IMR-90 (cell line): ENCODE measurements around the gene ZNF580. TPM values are rescaled to one million over a fixed set of nuclear protein-coding genes. Genes with fewer than 3 reads are reported as not detected.

Experiments
- ATAC-seq: fragments of 200-7000 bp; cut with Tn5 transposase; 2 replicates; pipeline ENCODE4 v1.9.1; 2020; ENCODE audit warnings: low read depth, mild to moderate bottlenecking, moderate library complexity
- BruUV-seq: library from RNA; stranded (reverse); fragments of 400-500 nt; replicated peaks from 2 replicates; lab custom pipeline; 2021; lab: Mats Ljungman, UMichigan
- CTCF ChIA-PET: fragments of 300-600 bp; formaldehyde crosslinking; extraction: SDS; loops from one replicate; lab custom pipeline; 2021; ENCODE audit warnings: antibody characterized with exemption; lab: Yijun Ruan, JAX
- POLR2A ChIA-PET: fragments of 300-600 bp; sonication (Branson Sonifier 250); formaldehyde crosslinking; loops from one replicate; lab custom pipeline; 2022; ENCODE audit warnings: antibody characterized with exemption; ENCODE audit not compliant: unreplicated experiment; lab: Charles Lee
- DNase-seq: peaks from one replicate; pipeline ENCODE4 v3.0.0; 2013
- H2AFZ ChIP-seq: replicated peaks from 2 replicates; pipeline ENCODE3; 2013; ENCODE audit warnings: low read length, mild to moderate bottlenecking; ENCODE audit not compliant: poor library complexity
- H2AK5ac ChIP-seq: 2 replicates; pipeline ENCODE4 v1.6.1; 2013; ENCODE audit warnings: low read depth, low read length, inconsistent platforms
- H2AK9ac ChIP-seq: replicated peaks from 2 replicates; pipeline ENCODE3; 2013; ENCODE audit warnings: mild to moderate bottlenecking, low read depth, low read length, moderate library complexity; ENCODE audit not compliant: poor library complexity
- H2BK120ac ChIP-seq: 2 replicates; pipeline ENCODE4 v1.6.1; 2013; ENCODE audit warnings: low read depth, low read length, inconsistent platforms
- H2BK15ac ChIP-seq: 3 replicates; pipeline ENCODE4 v1.6.1; 2013; ENCODE audit warnings: low read depth, low read length, inconsistent platforms
- H2BK20ac ChIP-seq: 2 replicates; pipeline ENCODE4 v1.6.1; 2013; ENCODE audit warnings: low read depth, mild to moderate bottlenecking, inconsistent platforms, low read length, moderate library complexity
- H2BK5ac ChIP-seq: 2 replicates; pipeline ENCODE4 v1.6.1; 2013; ENCODE audit warnings: mild to moderate bottlenecking, low read depth, low read length, inconsistent platforms; ENCODE audit not compliant: poor library complexity, severe bottlenecking
- H3K14ac ChIP-seq: replicated peaks from 2 replicates; pipeline ENCODE4 v1.6.1; 2013; ENCODE audit warnings: low read depth, low read length, inconsistent platforms
- H3K18ac ChIP-seq: 2 replicates; pipeline ENCODE4 v1.6.1; 2013; ENCODE audit warnings: low read depth, low read length, control low read depth
- H3K23ac ChIP-seq: 2 replicates; pipeline ENCODE4 v1.6.1; 2013; ENCODE audit warnings: low read depth, low read length, inconsistent platforms
- H3K27ac ChIP-seq: 2 replicates; pipeline ENCODE4 v1.5.1; 2013; ENCODE audit warnings: mild to moderate bottlenecking, control low read depth, low read length; ENCODE audit not compliant: insufficient read depth
- H3K27me3 ChIP-seq: 2 replicates; pipeline ENCODE4 v1.6.1; 2013; ENCODE audit warnings: low read length; ENCODE audit not compliant: control insufficient read depth, insufficient read depth
- H3K36me3 ChIP-seq: 2 replicates; pipeline ENCODE4 v1.6.1; 2013; ENCODE audit warnings: low read length, mixed read lengths; ENCODE audit not compliant: control insufficient read depth, insufficient read depth
- H3K4ac ChIP-seq: 2 replicates; pipeline ENCODE4 v1.6.1; 2013; ENCODE audit warnings: low read depth, low read length, inconsistent platforms
- H3K4me1 ChIP-seq: 2 replicates; pipeline ENCODE4 v1.6.1; 2013; ENCODE audit warnings: low read length, mixed read lengths; ENCODE audit not compliant: control insufficient read depth, insufficient read depth
- H3K4me2 ChIP-seq: 2 replicates; pipeline ENCODE4 v1.6.1; 2013; ENCODE audit warnings: low read depth, mild to moderate bottlenecking, control low read depth, low read length, moderate library complexity
- H3K4me3 ChIP-seq: 2 replicates; pipeline ENCODE4 v1.5.1; 2013; ENCODE audit warnings: low read depth, mild to moderate bottlenecking, control low read depth, low read length, moderate library complexity; ENCODE audit not compliant: insufficient read depth
- H3K56ac ChIP-seq: 2 replicates; pipeline ENCODE4 v1.6.1; 2013; ENCODE audit warnings: low read length, inconsistent platforms; ENCODE audit not compliant: insufficient read depth; ENCODE audit errors: extremely low read depth
- H3K79me1 ChIP-seq, 2 experiments: 2 replicates each; pipeline ENCODE4 v1.6.1; 2013; ENCODE audit warnings: low read length in 2 of 2, inconsistent platforms in 1 of 2, low read depth in 1 of 2
- H3K9ac ChIP-seq: 2 replicates; pipeline ENCODE4 v1.6.1; 2013; ENCODE audit warnings: low read depth, low read length, control low read depth
- H3K9me1 ChIP-seq: 2 replicates; pipeline ENCODE4 v1.6.1; 2013; ENCODE audit warnings: low read length, inconsistent platforms; ENCODE audit not compliant: insufficient read depth
- H3K9me3 ChIP-seq: 2 replicates; pipeline ENCODE4 v1.6.1; 2013; ENCODE audit warnings: low read length; ENCODE audit not compliant: control insufficient read depth, insufficient read depth
- H4K20me1 ChIP-seq: 2 replicates; pipeline ENCODE4 v1.6.1; 2013; ENCODE audit warnings: low read length, inconsistent platforms; ENCODE audit not compliant: insufficient read depth
- H4K5ac ChIP-seq: 2 replicates; pipeline ENCODE4 v1.6.1; 2013; ENCODE audit warnings: mild to moderate bottlenecking, low read depth, low read length, control low read depth
- H4K8ac ChIP-seq, 2 experiments: 2 replicates each; pipeline ENCODE4 v1.6.1; 2013; ENCODE audit warnings: low read depth in 2 of 2, low read length in 2 of 2, control low read depth in 1 of 2, inconsistent platforms in 1 of 2
- H4K91ac ChIP-seq: 2 replicates; pipeline ENCODE4 v1.6.1; 2013; ENCODE audit warnings: low read depth, low read length, inconsistent platforms; ENCODE audit not compliant: insufficient read depth
- BHLHE40 ChIP-seq: fragments of 150-350 bp; IDR thresholded peaks from 2 replicates; pipeline ENCODE4 v1.6.1; 2016; ENCODE audit warnings: mild to moderate bottlenecking, low read depth, low read length
- CEBPB ChIP-seq: IDR thresholded peaks from 2 replicates; pipeline ENCODE4 v1.6.1; 2012; ENCODE audit warnings: low read depth, low read length, improper control_type of control experiment
- CTCF ChIP-seq: conservative IDR thresholded peaks from 2 replicates; pipeline ENCODE4 v1.5.1; 2012; ENCODE audit warnings: mild to moderate bottlenecking, low read depth, low read length, improper control_type of control experiment
- ELK1 ChIP-seq: fragments of 150-350 bp; IDR thresholded peaks from 2 replicates; pipeline ENCODE4 v1.6.1; 2016; ENCODE audit warnings: low read depth, mild to moderate bottlenecking, low read length, moderate library complexity, borderline replicate concordance
- FOS ChIP-seq: fragments of 150-350 bp; IDR thresholded peaks from 2 replicates; pipeline ENCODE4 v1.6.1; 2016; ENCODE audit warnings: low read depth, low read length
- MAFK ChIP-seq: IDR thresholded peaks from 2 replicates; pipeline ENCODE4 v1.6.1; 2012; ENCODE audit warnings: low read depth, low read length, improper control_type of control experiment
- MAZ ChIP-seq: IDR thresholded peaks from 2 replicates; pipeline ENCODE4 v1.6.1; 2012; ENCODE audit warnings: low read depth, mild to moderate bottlenecking, low read length, improper control_type of control experiment, moderate library complexity, borderline replicate concordance
- MXI1 ChIP-seq: IDR thresholded peaks from 2 replicates; pipeline ENCODE4 v1.6.1; 2012; ENCODE audit warnings: low read depth, mild to moderate bottlenecking, low read length, moderate library complexity, borderline replicate concordance
- NFE2L2 ChIP-seq: fragments of 150-350 bp; IDR thresholded peaks from 2 replicates; pipeline ENCODE4 v1.6.1; 2016; ENCODE audit warnings: low read depth, mild to moderate bottlenecking, low read length
- POLR2A ChIP-seq: IDR thresholded peaks from 2 replicates; pipeline ENCODE4 v1.6.1; 2012; ENCODE audit warnings: mild to moderate bottlenecking, low read depth, low read length
- RAD21 ChIP-seq: IDR thresholded peaks from 2 replicates; pipeline ENCODE4 v1.6.1; 2012; ENCODE audit warnings: low read length, improper control_type of control experiment
- RCOR1 ChIP-seq: IDR thresholded peaks from 2 replicates; pipeline ENCODE4 v1.6.1; 2012; ENCODE audit warnings: mild to moderate bottlenecking, low read length, improper control_type of control experiment; ENCODE audit not compliant: insufficient replicate concordance
- RFX5 ChIP-seq: IDR thresholded peaks from 2 replicates; pipeline ENCODE4 v1.8.0; 2012; ENCODE audit warnings: low read depth, mild to moderate bottlenecking, low read length, moderate library complexity
- SMC3 ChIP-seq: fragments of 150-350 bp; IDR thresholded peaks from 2 replicates; pipeline ENCODE4 v1.6.1; 2016; ENCODE audit warnings: low read depth, mild to moderate bottlenecking, antibody characterized with exemption, low read length, moderate library complexity
- USF2 ChIP-seq: fragments of 150-350 bp; IDR thresholded peaks from 2 replicates; pipeline ENCODE4 v1.6.1; 2017; ENCODE audit warnings: mild to moderate bottlenecking, antibody characterized with exemption, low read length, low read depth
- WGBS, 2 experiments: methylation state at CpG; one replicate each; pipeline versions ENCODE4 v1.1.5 to v1.1.7; 2013; ENCODE audit warnings: missing lambda C conversion rate in 2 of 2; ENCODE audit not compliant: insufficient read length in 1 of 2; ENCODE audit errors: extremely low coverage in 2 of 2; 5-methylcytosine and 5-hydroxymethylcytosine counted together
- dilution Hi-C: fragments of 300-500 bp; cut with HindIII; formaldehyde crosslinking; loops from one replicate; pipeline ENCODE4 v1.14.3; 2018; ENCODE audit warnings: low sequenced_read_pairs; ENCODE audit not compliant: unreplicated experiment
- in situ Hi-C: fragments of 300-500 bp; cut with MboI; formaldehyde crosslinking; loops from 3 replicates; pipeline ENCODE4 v1.14.3; 2019; ENCODE audit warnings: low sequenced_read_pairs, inconsistent platforms, mixed read lengths
- intact Hi-C: fragments of 100-400 bp; cut with micrococcal nuclease; formaldehyde crosslinking; loops from 2 replicates; pipeline ENCODE4 v1.10.0; 2022
- polyA plus RNA-seq, 3 experiments: library from polyadenylated mRNA; depleted of rRNA; stranded (reverse); fragments of >200 nt; gene quantifications; 2 replicates each; pipeline ENCODE4 v1.2.3, GENCODE V29; 2012; ENCODE audit warnings: low replicate concordance in 1 of 3
- total RNA-seq: library from RNA; depleted of rRNA; stranded (reverse); fragments of >200 nt; gene quantifications from 2 replicates; pipeline ENCODE4 v1.2.3, GENCODE V29; 2012

ZNF580 gene
- total and polyA plus RNA-seq, 2 of the 4 experiments (the other 2 are of a cell fraction): 1.4 to 36.9 TPM

- Histone ChIP-seq H2BK20ac (no peak overlapping the region), H3K18ac (no peak overlapping the region), H2BK5ac (no peak overlapping the region), H3K27me3 (no peaks in the 10 kb centered on the region), H4K5ac (no peak overlapping the region), H2BK15ac (no peak overlapping the region), H3K23ac (no peak overlapping the region), H2BK120ac (no peak overlapping the region), H3K9me3 (no peaks in the 10 kb centered on the region), H3K36me3 (peaks cover 69% of the 10 kb centered on the region), H2AK9ac (no peak overlapping the region), H3K4me3 (no peak overlapping the region), H3K79me1 (peaks cover 13 to 34% of the 10 kb centered on the region in 2 experiments), H3K4me1 (no peaks in the 10 kb centered on the region), H4K91ac (no peak overlapping the region), H3K56ac (no peak overlapping the region), H3K4me2 (no peak overlapping the region), H3K14ac (no peak overlapping the region), H3K27ac (no peak overlapping the region), H3K9ac (no peak overlapping the region), H3K9me1 (peaks cover 4% of the 10 kb centered on the region; the same call in 1 of the 2 replicates), H4K8ac (no peak overlapping the region), H2AFZ (no peak overlapping the region), H4K20me1 (peaks cover 48% of the 10 kb centered on the region), H2AK5ac (no peak overlapping the region), H3K4ac (no peak overlapping the region)
- dilution Hi-C loops: no loop called here
- no TSS peak for BruUV-seq
- ATAC-seq (no peak), DNase-seq (no peak)
- in situ Hi-C loops: loop anchor here (25.0 kb wide), 1 partner anchor 449 kb away; the partner anchor contains the start of gene ZNF444
- WGBS, 2 experiments: 93% methylated on average over 6 of the region's 27 CpGs; no CpG with 5 or more reads in 1 of the 2 experiments
- ChIA-PET CTCF (no interaction called here), POLR2A (no interaction called here)
- intact Hi-C loops: no loop called here
- TF ChIP-seq NFE2L2 (no peak), RFX5 (no peak), MAFK (no peak), SMC3 (no peak), MXI1 (no peak), CEBPB (no peak), BHLHE40 (no peak), POLR2A (no peak), CTCF (no peak), MAZ (no peak), RAD21 (no peak), FOS (no peak), ELK1 (no peak), USF2 (no peak), RCOR1 (no peak)
These were observed 47.8 kb downstream of the ZNF580 start for GRCh38 chr19:55688422-55689218.
